Stimulated activated CD4-positive, alpha-beta T cell treated with anti-CD3 and anti-CD28 coated beads, TNF-alpha, amount 100 ng/mL, for 48 hours (primary cell): ENCODE results near the gene SMYD3.

Experiments
- DNase-seq, 3 donors: peaks; one replicate each; pipeline ENCODE4 v3.0.0-alpha.2; 2020; ENCODE audit warnings: low read depth in 3 of 3

SMYD3 gene

GRCh38 chr1:246462986-246463385 is 44.1 kb downstream of the SMYD3 start:
- no peak for DNase-seq

GRCh38 chr1:246460406-246460805 is 46.7 kb downstream of the SMYD3 start:
- DNase-seq = no peak

GRCh38 chr1:246459221-246459620 is 47.9 kb downstream of the SMYD3 start:
- no peak for DNase-seq

- no peak for DNase-seq
These were observed 51.6 kb downstream of the SMYD3 start for GRCh38 chr1:246455476-246455875.

- DNase-seq = no peak
These were observed 52.4 kb downstream of the SMYD3 start for GRCh38 chr1:246454655-246455054.

GRCh38 chr1:246450611-246451251 is 56.3 kb downstream of the SMYD3 start:
- DNase-seq = no peak

GRCh38 chr1:246448373-246448772 is 58.7 kb downstream of the SMYD3 start:
- DNase-seq = no peak

GRCh38 chr1:246447501-246447900 is 59.6 kb downstream of the SMYD3 start:
- no peak for DNase-seq

GRCh38 chr1:246445503-246445902 is 61.6 kb downstream of the SMYD3 start:
- DNase-seq = no peak

- no peak for DNase-seq
These were observed 62.5 kb downstream of the SMYD3 start for GRCh38 chr1:246444617-246445016.

- DNase-seq = no peak
These were observed 69.1 kb downstream of the SMYD3 start for GRCh38 chr1:246437961-246438360.

GRCh38 chr1:246435421-246436041 is 71.5 kb downstream of the SMYD3 start:
- DNase-seq = no peak

GRCh38 chr1:246434335-246434734 is 72.7 kb downstream of the SMYD3 start:
- no peak for DNase-seq

- peak; percentile 8 to 21 (median 9) for DNase-seq
These were observed 78.4 kb downstream of the SMYD3 start for GRCh38 chr1:246428542-246429308.

GRCh38 chr1:246427611-246428010 is 79.5 kb downstream of the SMYD3 start:
- DNase-seq = no peak

- DNase-seq = no peak
These were observed 81.2 kb downstream of the SMYD3 start for GRCh38 chr1:246425895-246426294.

- no peak for DNase-seq
These were observed 81.8 kb downstream of the SMYD3 start for GRCh38 chr1:246425139-246425794.

- DNase-seq = no peak
These were observed 86.8 kb downstream of the SMYD3 start for GRCh38 chr1:246420300-246420699.

GRCh38 chr1:246418565-246419312 is 88.3 kb downstream of the SMYD3 start:
- no peak for DNase-seq

- no peak for DNase-seq
These were observed 89.1 kb downstream of the SMYD3 start for GRCh38 chr1:246417813-246418564.
